Forelimb muscle (tissue), 1 donor: Measurements from ENCODE around the gene ZNF778. TPM values are rescaled to one million over a fixed set of nuclear protein-coding genes. Genes with fewer than 3 reads are reported as not detected.
A peak's percentile ranks its signal among the peaks of the same experiment; 100 is the strongest.
"Not testable (repeated sequence)": the region's sequence is repeated elsewhere in the genome, so short reads cannot be mapped to it uniquely, and the experiment has no call there.

Source experiments
- DNase-seq: peaks from one replicate; pipeline ENCODE4 v3.0.0-alpha.2; 2013; ENCODE audit warnings: low read depth
- polyA plus RNA-seq: library from polyadenylated mRNA; unstranded; fragments of 120-200 nt; gene quantifications from one replicate; pipeline ENCODE4 v1.2.1, GENCODE V29; 2013; ENCODE audit not compliant: insufficient read length

ZNF778 gene
- polyA plus RNA-seq, 1 donor: 7.1 TPM

GRCh38 chr16:89216315-89217137, 977 bp upstream of the ZNF778 start:
- peak; percentile 59 for DNase-seq

GRCh38 chr16:89217138-89217387, 440 bp upstream of the ZNF778 start:
- no peak for DNase-seq

GRCh38 chr16:89219365-89219764, 1.9 kb downstream of the ZNF778 start:
- no peak for DNase-seq

GRCh38 chr16:89221604-89222003, 4.1 kb downstream of the ZNF778 start:
- no peak for DNase-seq

- DNase-seq: no peak
Observed at GRCh38 chr16:89222931-89223330, 5.4 kb downstream of the ZNF778 start.

GRCh38 chr16:89224665-89225064, 7.2 kb downstream of the ZNF778 start:
- DNase-seq: no peak

GRCh38 chr16:89230255-89230654, 12.8 kb downstream of the ZNF778 start:
- no peak for DNase-seq

- no peak for DNase-seq
Observed at GRCh38 chr16:89232107-89232506, 14.6 kb downstream of the ZNF778 start.

GRCh38 chr16:89233678-89234490, 16.4 kb downstream of the ZNF778 start:
- no peak for DNase-seq

GRCh38 chr16:89237733-89238132, 20.2 kb downstream of the ZNF778 start:
- DNase-seq: no peak

- DNase-seq: no peak
Observed at GRCh38 chr16:89241187-89242007, 23.9 kb downstream of the ZNF778 start.

- DNase-seq: no peak
Observed at GRCh38 chr16:89242795-89243200, 25.3 kb downstream of the ZNF778 start.

- no peak for DNase-seq
Observed at GRCh38 chr16:89243664-89244063, 26.2 kb downstream of the ZNF778 start.

GRCh38 chr16:89244264-89244663, 26.8 kb downstream of the ZNF778 start:
- not testable (repeated sequence) for DNase-seq

GRCh38 chr16:89244754-89245153, 27.3 kb downstream of the ZNF778 start:
- no peak for DNase-seq

GRCh38 chr16:89246383-89246902, 28.9 kb downstream of the ZNF778 start:
- DNase-seq: no peak

GRCh38 chr16:89246903-89247733, 29.6 kb downstream of the ZNF778 start:
- DNase-seq: no peak

- DNase-seq: not testable (repeated sequence)
Observed at GRCh38 chr16:89247734-89248075, 30.2 kb downstream of the ZNF778 start.

GRCh38 chr16:89248196-89248982, 30.9 kb downstream of the ZNF778 start:
- DNase-seq: no peak

- DNase-seq: no peak
Observed at GRCh38 chr16:89253548-89254287, 36.2 kb downstream of the ZNF778 start.
